GM18867 (cell line): ENCODE results near the gene CCNG2.

Experiments used
- ATAC-seq: cut with Tn5 transposase; IDR thresholded peaks from one replicate; pipeline ENCODE4 v1.9.1; 2021; ENCODE audit warnings: mild to moderate bottlenecking, moderate library complexity; ENCODE audit not compliant: unreplicated experiment

Gene CCNG2

DNA sequence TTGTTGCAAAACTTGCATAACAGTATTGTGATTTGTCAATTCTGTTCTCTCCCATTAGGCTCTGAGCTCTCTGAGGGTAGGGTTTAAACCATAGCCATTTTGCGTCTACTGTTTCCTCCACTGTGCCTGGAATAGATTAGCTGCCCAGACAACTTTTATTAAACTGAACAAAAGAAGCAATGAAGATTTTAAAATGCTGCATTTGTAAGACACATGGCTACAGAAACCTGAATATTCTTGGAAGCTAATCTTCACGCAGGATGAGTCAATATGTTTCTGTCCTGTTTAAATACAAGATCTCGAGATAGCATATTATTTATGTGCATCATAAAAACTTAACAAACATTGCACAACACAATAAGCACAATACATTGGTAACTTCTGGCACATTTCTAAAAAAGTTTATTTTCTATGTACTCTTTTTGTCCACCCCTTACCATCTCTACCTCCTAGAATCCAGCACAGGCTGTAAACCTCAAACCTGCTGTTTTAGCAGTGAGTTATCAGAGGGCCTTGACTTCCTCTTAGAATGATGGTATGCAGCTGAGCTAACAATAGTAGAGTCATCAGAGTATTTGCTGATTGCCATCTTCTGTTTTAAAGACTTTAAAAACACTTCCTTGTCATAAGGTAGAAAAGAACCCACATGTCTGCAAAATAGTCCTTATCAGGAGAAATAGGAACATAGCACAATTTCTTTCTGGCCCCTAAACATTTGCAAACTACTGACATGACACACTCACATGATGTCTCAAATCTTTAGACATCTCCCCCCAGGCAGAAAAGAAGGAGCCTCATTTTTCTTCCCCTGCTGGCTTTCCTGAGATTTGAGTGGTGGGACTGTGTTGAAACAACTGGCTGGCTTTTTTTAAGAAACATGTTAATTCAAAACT, 10.6 kb upstream of the CCNG2 start:
- ATAC-seq: no peak

DNA sequence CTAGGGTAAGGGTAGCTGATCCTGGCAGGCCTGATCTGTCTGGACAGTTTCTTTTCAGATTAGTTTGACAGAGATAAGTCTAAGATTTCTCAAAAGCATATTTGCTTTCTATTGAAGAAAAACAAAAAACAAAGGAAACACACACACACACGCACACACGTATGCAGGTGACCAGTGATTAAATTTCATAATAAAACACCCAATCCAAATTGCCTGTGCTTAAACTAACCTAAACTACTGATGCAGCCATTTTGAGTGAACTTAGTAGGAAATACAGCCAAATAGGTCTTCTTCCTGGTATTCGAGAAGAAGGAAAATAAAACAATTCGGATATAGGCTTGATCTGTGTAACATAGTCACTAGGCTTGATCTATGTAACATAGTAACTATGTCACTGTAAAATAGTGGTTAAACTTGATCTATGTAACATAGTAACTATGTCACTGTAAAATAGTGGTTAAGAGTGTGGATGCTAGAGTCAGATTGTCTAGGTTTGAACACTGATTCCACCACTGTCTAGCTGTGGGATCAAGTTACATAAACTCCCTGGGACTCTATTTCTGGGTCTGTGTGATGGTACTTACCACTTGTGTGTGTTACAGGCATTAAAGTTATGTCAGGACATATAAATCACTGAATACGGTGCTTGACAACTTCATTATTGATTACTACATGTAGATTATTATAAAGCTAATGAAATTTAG, 9.8 kb upstream of the CCNG2 start:
- ATAC-seq: no peak

DNA sequence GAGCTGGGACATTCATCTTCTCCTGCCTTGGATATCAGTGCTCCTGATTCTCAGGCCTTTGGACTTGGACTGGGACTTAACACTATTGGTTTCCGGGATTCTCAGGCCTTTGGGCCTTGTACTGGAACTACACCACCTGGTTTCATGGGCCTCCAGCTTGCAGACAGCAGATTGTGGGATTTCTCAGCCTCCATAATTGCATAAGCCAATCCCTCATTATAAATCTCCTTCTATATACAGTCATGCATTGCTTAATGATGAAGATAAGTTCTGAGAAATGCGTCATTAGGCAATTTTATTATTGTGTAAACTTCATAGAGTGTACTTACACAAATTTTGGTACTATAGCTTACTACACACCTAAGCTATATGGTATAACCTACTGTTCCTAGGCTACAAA, 8.9 kb upstream of the CCNG2 start:
- ATAC-seq: no peak

DNA sequence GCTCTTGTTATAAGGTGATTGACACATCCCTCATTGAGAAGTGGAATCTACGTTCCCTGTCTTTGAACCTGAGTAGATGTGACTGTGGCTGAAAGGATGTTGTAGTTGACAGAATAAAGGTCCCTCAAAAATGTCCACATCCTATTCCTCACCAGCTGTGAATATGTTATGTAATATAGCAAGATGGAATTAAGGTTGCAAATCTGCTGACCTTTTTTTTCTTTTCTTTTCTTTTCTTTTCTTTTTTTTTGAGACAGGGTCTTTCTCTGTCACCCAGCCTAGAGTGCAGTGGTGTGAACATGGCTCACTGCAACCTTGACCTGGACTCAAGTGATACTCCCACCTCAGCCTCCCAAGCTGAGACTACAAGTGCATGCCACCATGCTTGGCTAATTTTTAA, 7.2 kb upstream of the CCNG2 start:
- no peak for ATAC-seq

DNA sequence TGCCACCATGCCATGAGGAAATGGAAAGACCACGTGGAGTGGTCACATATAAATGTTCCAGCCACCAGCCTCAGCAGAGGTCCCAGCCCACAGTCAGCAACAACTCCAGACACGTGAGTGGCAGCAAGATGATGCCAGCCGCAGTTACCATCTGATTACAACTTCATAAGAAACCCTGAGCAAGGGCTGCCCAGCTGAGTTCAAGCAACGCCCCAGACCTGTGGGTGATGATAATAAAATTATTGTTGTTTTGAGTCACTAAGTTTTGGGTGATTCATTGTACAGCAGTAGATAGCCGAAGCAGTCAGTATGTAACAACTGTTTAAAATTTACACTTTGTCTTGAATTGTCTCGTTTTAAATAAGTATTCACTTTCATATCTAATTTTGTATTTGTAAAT, 5.8 kb upstream of the CCNG2 start:
- ATAC-seq: no peak

DNA sequence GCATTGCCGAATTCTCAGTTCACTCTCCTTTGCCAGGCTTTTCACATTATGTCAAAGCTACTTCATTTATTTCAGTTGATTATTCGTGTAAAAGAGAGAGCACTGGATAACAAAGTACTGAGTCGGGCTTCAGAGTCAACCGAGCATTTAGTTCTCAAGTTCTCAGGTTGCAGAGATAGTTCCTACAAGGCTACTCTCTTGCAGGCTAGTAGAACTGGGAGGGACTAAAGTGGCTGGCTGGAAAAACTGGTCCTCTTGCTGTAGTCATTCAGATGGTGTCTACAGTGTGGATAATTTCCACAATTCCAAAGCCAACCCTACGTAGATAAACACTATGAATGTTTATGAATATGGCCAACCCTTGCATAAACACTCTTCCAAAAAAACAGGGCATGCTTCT, 4.6 kb upstream of the CCNG2 start:
- no peak for ATAC-seq

DNA sequence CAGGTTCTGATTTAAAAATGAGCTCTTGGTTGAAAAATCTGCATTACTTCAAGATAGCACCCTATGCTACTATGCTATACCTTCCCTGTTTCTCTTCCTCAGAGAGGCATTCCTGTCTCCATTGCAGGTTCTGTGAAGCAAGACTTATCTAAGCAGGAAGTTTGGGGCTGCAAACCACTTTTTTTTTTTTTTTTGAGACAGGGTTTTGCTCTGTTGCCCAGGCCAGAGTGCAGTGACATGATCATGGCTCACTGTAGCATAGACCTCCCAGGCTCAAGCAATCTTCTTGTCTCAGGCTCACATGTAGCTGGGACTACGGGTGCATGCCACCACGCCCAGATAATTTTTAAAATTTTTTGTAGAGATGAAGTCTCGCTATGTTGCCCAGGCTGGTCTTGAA, 4.0 kb upstream of the CCNG2 start:
- ATAC-seq: no peak

DNA sequence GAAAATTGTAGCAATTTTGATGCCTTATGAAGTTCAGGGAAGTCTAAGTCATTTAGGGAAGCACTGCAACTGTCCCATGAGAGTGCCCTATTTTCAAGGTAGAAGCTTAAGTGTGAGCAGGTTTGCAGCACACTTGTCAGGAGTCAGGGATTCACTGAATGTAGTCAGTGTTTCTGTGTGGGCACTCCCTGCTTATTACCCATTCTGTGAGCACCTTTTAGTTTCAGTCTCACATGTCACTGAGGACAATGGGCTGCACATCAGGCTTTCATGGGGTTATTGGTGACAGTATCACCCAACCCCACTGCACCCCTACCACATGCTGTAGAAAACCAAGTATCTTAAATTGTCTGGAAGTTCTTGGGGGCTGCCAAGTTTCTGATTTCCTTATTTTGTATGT, 2.9 kb upstream of the CCNG2 start:
- peak; percentile 21 for ATAC-seq

DNA sequence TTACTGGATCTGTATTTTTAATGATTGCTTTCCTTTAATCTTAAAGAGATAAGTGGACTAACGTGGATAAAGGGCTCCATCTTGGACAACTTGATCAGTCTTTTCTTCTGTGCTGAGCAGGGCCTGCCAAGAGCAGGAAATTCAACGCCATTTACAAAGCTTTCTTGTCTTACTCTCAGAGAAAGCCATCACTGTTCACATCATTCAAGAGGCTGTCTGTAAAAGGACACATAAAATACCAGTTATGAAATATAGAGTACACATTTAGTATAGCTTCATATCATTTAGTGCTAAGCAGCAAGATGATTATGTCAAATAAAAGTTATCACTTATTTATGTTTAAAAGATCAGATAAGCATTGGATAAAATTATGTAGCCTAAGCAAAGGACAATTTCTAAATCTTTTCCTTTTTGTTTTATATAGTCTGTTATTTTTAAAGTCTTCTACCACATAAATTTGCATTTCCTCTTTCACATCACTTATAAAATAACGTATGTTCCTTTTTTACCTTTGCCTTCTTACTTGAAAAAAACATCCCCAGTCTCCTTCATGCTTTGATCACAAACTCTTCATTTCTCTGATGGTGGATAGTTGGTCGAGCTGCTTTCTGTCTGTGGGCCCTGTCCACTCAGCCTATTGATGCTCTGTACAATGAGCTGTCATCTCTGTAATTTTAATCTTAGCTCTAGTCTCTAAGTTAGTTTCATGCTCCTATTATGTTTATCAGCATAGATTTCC, 2.1 kb upstream of the CCNG2 start:
- no peak for ATAC-seq

DNA sequence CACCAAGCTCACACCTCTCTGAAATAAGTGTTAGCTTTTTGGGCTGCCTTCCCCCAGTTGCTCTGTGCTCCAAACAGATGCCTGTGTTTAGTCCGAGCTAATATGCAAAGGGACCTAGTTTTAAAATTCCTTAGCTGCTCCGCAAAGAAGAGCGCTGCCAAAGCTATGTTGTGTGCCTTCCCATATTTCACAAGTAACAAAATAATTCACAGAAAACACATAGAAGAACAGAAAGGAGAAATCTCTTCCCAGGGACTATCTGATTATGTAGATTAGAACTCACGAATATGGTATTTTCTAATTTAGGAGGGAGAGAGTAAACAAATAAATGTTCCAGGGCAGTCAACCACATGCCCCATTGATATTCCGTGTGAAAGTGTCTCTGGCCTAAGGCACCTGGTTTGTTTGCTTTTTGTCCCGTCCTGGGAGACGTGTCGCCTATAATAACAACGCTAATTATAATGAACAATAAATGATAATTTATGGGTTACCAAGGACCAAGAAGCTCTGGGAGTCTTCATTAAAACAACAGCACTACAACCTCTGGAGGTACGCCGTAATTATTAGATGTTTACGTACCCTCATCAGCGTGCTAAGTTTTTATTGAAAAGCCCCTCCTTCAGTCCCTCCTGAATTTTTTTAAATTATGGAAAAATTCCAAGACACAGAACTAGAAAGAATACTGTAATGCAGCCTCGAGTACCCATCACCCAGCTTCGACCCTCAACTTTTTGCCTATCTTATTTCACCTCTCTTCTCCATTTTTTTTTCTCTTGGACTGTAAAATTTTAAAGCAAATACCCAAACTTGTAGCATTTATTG, 1.2 kb upstream of the CCNG2 start:
- no peak for ATAC-seq

DNA sequence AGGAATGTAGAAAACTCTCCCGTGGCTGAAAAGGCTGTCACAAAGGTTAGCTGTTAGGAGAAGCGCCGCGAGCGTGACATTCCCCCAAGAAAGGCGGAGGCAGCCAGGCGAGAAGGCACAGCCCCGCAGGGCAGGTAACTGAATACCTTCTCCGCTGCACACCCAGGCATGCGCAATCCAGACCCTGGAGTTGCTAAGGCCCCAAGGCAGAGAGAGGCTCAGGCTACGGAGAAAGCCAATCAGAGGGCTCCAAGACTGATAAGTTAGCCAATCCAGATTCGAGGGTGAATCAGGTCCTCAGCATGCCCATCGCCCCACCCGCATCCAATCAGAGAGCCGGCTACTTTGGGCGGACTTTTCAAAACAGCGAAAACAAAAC, 485 bp upstream of the CCNG2 start:
- peak; percentile 88 for ATAC-seq

DNA sequence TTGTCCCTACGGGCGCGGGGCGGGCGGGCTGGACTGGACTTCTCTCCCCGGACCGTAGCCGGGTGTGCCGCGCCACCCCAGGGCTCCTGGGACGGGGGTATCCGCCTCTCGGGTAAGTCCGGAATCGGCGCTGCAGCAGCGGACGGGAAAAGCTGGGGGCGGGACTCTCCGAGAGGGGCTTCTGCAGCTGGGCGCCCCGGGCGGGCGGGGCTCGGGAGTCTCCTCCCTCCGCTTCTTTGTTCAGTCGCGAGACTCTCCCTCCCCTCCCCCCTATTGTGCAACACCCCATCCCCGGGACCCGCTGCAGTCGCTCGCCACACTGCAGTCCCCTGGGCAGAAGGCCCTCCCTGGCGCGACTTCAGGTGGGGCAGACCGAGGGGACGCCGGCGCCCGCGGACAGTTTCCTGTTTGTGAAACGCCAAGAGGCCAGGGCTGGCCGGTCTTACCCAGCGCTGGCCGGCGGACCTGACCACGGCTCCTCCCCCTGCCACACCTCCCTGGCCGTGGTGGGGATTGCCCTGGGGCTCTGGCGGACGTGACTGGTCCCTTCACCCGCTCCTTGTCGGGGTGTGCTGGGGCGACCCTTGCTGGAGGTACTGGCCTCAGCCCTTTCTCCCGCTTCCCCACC, 966 bp downstream of the CCNG2 start:
- peak; percentile 49 for ATAC-seq

DNA sequence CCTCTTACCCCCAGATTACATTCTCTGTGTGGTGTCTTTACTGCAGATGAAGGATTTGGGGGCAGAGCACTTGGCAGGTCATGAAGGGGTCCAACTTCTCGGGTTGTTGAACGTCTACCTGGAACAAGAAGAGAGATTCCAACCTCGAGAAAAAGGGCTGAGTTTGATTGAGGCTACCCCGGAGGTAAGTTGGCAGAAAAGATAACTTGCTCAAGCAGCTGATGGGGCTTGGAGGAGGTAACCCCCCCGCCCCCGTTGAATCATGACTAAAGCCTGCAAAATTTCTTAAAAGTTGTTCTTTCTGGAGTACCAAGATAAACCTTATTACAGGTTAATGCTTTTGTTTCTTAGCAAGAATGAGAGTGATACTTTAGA, 1.5 kb downstream of the CCNG2 start:
- no peak for ATAC-seq

DNA sequence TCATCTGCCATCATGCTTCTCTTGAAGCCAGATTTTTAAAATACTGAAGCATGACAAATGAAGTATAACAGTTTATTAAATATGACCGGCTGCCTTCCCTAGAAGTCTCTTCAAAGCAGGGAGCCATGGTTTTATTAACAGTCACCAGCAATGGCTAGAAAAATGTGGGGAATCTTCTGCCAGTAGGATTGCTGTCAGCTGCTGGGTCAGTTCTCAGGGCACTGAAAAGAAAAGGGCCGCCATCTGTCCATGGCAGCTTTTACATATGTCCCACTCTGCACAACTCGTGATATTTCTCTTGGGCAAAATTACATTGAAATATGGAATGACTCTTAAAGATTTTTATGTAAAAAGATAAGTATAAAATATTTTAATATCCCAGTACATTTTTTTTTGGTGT, 2.8 kb downstream of the CCNG2 start:
- ATAC-seq: no peak

DNA sequence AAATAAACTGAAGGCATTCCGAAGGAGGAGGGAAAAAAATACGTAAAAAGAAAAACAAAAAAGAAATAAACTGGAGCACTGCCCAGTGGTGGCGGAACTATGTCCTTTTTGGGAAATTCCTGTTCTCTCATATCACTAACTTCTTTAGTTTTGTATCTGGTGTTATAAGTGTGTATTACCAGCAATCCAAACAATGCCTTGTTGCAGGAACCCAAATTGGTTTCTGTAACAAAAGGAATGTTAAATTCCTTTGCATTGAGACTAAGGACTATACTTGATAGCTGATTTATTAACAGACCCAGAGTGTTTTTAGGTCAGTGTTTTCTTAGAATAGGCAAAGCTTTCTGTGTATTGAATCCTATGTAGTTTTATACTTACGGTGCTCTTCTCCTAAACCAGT, 6.6 kb downstream of the CCNG2 start:
- ATAC-seq: no peak

DNA sequence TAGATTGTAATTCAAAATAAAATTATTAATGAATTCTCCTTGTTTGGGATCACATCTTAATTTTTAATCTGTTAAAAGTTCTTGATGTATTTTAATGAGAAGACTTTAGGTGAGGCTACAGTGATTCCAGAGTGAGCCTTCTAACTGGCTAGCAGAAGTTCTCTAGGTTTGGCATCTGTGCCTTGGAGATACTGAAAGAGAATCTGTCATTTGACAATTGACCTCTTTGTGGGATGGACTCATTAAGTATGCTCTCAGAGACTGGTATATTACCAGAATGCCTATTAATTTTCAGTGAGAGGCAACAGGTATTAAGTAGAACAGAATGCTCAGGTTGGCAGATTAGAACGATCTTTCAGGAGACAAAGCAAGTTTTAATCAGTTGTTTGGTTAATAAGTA, 10.2 kb downstream of the CCNG2 start:
- ATAC-seq: no peak

DNA sequence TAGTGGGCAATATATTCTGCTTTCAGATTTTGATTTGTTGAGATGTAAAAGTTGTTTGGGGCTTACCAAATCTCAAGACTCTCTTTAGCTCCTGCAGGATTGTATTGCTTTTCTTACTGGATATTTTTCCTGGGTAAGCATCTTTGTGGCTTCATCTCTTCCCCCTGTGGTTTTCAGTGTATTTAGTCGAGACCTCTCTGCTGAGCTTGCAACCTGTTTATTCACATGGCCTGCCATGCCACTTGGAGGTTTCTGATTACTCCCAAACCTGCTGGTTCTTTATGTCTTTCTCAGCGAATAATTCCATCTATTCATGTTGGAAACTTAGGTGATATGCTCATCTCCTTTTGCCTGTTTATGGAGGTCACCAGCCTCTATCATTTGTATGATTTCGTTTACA, 10.9 kb downstream of the CCNG2 start:
- ATAC-seq: no peak

DNA sequence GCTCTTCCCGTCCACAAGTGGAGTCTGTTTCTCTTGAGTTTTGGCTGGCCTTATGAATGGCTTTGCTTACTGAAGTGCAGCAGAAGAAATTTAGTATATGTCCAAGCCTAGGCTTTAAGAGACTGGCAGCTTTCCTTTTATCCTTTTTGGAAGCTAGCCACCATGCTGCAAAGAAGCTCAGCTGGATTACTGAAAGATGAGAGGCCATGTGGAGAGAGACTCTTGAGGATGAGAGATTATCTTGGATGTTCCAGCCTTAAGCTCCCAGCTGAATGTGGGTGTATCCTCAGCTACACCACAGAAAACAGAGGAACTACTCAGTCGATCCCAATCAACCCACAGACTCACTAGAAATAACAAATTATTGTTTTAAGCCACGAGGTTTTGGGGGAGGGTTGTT, 12.5 kb downstream of the CCNG2 start:
- no peak for ATAC-seq

DNA sequence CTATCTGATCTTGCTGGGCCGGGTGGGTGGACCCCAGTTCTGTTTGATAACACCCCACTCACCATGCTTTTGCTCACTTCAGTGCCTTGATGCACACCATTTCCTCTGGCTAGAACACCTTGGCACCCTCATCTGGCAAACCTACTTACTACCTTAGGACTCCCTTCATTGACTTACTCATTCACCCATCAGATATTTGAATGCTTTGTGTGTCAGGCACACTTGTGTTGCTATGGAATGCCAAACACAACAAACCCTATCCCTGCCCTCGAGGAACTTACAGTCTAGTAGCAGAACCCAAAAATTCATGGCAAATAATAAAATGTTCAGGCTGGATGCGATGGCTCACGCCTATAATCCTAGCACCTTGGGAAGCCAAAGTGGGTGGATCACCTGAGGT, 13.9 kb downstream of the CCNG2 start:
- no peak for ATAC-seq

DNA sequence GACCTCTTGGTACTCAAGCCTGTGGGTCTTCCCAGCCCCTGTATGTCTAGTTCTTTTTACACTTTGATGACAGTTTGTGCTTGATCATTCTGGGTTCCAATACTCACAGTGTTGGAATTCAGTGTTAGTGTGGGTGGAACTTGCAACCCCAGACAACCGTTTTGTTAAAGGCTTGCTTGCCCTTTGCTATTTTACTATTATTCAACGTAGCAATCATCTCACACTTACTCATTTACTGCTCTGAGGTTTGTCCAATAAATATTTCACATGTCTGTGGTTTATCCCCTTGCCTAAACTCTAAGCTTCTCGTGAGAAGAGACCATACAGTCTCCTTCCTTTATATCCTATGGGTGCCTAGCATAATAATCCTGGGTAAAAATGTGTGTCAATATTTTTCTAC, 15.3 kb downstream of the CCNG2 start:
- no peak for ATAC-seq

DNA sequence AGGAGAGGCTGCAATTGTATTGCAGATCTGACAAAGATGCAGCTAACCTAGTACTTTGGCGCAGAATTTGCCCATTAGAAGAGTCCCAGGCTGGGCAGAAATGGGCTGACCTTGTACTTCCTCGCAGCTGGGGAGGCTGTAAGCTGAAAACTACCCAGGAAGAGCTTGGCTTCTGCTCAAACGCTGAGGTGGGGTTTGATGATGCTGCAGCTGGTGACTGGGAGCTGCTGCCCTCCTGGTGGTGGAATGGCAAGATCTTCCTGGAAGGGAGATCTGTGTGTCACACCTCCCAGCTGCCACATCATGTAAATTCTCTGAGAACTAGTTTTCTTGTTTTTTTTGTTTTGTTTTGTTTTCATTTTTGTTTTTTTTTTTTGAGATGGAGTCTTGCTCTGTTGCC, 17.4 kb downstream of the CCNG2 start:
- no peak for ATAC-seq
